ENCODE measurements around the gene CCDC88B. TPM values are rescaled to one million over a fixed set of nuclear protein-coding genes. Genes with fewer than 3 reads are reported as not detected.

CCDC88B gene
- polyA plus RNA-seq, 3 donors = 9.1 to 19.1 (median 11.7) TPM

DNA sequence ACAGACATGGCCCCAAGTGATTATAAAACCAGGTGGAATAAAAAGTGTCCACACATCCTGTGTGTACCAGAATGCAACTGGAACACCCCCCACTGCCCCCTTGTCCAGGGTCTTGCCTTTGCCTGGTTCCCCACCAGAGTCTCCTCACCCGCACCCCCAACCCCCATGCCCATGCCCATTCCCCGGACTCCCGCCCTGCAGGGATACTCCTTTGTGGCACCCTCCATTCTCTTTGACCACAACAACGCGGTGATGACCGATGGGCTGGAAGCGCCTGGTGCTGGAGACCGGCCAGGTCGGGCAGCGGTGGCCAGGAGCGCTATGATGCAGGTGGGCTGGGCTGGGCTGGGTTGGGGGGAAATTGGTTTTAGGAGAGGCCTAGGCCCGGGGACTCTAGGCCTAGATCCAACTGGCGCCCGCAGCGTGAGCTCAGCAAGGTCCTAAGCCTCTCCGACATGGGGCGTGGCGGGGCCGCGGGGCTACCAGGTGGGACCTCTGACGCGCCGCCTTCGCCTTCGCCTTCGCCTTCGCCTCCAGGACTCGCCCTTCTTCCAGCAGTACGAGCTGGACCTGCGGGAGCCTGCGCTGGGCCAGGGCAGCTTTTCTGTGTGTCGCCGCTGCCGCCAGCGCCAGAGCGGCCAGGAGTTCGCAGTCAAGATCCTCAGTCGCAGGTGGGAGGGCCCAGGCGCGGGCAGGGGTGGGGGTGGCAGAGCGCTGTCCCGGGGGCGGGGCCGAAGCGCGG lies 28.1 kb downstream of the CCDC88B start:
- WGBS, 3 donors = 86 to 92% (median 91%) methylated on average over 43 to 46 of the region's 46 CpGs
- no peak overlapping the region for H3K27ac ChIP-seq (ENCODE audit: low read depth, low read length)

DNA sequence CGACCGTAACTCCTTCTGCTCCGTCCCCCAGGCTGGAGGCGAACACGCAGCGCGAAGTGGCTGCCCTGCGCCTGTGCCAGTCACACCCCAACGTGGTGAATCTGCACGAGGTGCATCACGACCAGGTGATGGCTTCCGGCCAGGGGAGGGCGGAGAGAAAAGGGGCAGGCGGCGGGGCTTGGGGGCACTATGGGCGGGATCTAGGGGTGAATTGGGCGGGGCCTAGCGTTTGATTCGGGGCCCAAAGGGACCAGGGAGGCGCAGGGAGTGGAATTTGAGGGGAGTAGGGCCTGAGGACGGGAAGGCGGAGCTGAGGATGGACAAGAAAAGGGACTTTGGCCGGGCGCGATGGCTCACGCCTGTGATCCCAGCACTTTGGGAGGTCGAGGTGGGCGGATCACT lies 28.7 kb downstream of the CCDC88B start:
- H3K27ac ChIP-seq (ENCODE audit: low read depth, low read length) = no peak overlapping the region
- 90 to 92% (median 91%) methylated on average over 28 of the region's 28 CpGs for WGBS, 3 donors

DNA sequence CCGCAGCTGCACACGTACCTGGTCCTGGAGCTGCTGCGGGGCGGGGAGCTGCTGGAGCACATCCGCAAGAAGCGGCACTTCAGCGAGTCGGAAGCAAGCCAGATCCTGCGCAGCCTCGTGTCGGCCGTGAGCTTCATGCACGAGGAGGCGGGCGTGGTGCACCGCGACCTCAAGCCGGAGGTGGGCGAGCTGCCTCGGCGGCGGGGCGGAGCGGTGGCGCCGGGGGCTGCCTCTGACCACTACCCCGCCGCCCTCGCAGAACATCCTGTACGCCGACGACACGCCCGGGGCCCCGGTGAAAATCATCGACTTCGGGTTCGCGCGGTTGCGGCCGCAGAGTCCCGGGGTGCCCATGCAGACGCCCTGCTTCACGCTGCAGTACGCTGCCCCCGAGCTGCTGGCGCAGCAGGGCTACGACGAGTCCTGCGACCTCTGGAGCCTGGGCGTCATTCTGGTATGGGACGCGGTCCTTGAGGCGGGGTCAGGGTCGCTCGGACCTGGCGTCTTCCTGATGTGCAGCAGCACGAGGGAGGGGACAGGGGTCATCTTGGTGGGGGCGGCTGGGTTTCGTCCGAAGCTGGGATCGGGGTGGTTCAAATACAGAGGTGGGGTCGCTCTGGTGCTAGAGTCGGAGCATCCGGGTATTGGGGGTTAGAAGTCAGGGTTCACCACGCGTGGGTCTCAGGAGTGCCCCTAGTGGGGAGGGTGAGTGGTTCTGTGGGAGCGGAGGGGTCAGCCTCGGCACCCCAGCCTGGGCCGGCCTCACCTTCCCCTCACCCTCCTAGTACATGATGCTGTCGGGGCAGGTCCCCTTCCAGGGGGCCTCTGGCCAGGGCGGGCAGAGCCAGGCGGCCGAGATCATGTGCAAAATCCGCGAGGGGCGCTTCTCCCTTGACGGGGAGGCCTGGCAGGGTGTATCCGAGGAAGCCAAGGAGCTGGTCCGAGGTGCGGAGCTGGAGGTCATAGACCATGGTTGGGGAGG lies 29.7 kb downstream of the CCDC88B start:
- 87 to 93% (median 92%) methylated on average over 74 to 82 of the region's 82 CpGs for WGBS, 3 donors
- H3K27ac ChIP-seq (ENCODE audit: low read depth, low read length) = no peak overlapping the region

DNA sequence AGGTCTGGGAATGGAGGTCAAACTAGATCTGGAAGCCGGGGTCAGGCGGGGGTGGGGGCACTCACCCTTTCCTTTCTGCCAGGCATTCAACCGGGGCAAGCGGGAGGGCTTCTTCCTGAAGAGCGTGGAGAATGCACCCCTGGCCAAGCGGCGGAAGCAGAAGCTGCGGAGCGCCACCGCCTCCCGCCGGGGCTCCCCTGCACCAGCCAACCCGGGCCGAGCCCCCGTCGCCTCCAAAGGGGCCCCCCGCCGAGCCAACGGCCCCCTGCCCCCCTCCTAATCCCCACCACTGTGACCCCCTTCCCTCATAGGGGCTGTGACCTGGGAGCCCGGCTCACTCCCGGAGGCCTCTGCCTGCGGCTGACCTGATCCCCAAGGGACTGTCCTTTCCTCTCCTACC lies 31.2 kb downstream of the CCDC88B start:
- H3K27ac ChIP-seq (ENCODE audit: low read depth, low read length) = no peak overlapping the region
- WGBS, 3 donors = 83 to 88% (median 88%) methylated on average over 18 to 22 of the region's 22 CpGs

DNA sequence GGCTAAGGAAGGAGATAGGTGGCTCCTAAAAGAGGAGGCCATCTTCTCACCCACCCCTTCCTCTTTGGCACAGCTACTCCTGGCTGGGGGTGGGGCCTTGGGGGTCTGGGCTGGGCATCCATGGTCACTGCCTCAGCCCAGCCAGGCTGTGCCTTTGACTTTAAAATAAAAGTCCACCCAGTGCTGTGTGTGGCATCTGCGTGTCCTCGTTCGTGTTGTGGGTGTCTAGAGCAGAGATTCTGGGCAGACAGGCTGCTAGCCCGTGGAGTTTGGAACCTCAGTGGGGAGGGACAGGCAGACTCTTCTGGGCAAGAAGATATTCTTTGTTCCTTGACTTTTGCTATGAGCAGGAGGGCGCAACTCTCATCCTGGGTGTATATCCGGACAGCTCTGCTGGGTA lies 32.0 kb downstream of the CCDC88B start:
- WGBS, 3 donors = 94 to 96% (median 94%) methylated on average over 6 of the region's 6 CpGs
- no peak overlapping the region for H3K27ac ChIP-seq (ENCODE audit: low read depth, low read length)

DNA sequence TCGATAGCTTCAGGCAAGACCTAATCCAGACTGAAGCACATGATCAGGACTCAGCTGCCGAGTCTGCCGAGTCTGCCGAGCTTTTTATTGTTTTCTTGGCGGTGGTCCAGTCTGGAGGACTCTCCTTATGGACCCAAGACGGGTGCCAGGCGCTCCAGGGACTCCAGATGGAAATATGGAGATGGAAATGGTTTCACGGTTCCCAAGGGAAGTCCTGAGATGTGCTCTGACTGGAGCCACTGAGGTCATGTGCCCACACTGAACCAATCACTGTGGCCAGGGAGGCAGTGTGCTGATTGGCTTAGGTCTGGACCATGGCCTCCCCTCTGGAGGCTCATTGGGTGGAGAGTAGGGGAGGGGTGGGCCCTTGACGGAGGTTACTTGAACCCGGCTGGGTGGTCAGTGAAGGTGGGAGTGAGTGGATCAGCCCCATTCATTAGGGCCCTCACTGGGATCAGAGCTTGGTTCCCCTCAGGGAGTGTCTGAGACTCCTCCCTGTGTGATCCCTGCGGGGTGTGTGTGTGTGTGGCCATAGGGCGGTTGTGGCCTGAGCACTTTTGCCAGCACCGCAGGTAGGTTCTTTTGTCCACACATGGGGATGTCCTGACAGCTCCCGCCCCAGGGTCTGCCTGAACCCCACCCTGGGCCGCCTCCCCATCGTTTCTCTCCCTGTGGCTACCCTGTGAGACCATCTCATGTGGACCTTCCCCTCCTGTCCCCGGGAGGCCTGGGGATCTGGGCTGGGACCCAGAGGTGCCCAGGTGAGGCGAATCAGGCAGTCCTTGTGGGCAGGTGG lies 33.0 kb downstream of the CCDC88B start:
- 65 to 71% (median 65%) methylated on average over 17 to 18 of the region's 18 CpGs for WGBS, 3 donors
- H3K27ac ChIP-seq (ENCODE audit: low read depth, low read length) = no peak overlapping the region

DNA sequence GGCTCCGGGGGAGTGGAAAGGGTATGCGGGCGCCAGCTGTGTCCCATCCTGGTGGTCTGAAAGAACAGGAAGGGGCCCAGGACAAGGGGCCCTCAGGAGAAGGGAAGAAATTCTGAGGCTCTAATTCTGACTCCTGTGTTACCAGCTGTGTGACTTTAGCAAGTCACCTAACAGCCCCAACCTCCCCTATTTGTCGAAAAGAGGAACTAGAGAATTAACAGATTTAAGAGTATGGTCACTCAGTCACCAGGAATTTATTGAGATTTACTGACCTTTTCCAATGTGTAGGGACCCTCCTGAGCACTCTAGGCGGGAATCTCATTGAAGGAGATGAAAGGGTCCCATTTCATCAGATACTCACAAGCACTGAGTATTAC lies 33.6 kb downstream of the CCDC88B start:
- WGBS, 3 donors = 44 to 73% (median 48%) methylated on average over 5 of the region's 5 CpGs
- no peak overlapping the region for H3K27ac ChIP-seq (ENCODE audit: low read depth, low read length)

DNA sequence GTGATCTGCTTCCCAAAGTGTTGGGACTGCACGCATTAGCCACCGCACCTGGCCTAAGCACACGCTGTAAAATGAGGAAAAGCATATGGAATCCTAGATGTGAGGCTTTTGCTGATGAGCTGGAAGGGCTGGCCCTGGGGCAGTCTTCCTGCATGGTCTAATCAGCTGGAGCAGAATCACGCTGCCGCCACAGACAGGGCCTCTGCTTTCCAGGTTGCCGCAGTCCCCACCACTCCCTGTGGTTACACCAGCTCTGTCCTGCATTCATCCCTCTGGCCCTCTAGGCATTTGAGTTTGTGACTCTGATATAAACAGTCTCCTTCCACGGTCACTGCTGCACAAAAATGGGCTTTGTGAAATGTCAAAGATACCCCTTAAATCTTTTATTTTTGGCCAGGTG lies 36.1 kb downstream of the CCDC88B start:
- WGBS, 3 donors = 89 to 95% (median 95%) methylated on average over 7 of the region's 7 CpGs
- H3K27ac ChIP-seq (ENCODE audit: low read depth, low read length) = no peak overlapping the region

DNA sequence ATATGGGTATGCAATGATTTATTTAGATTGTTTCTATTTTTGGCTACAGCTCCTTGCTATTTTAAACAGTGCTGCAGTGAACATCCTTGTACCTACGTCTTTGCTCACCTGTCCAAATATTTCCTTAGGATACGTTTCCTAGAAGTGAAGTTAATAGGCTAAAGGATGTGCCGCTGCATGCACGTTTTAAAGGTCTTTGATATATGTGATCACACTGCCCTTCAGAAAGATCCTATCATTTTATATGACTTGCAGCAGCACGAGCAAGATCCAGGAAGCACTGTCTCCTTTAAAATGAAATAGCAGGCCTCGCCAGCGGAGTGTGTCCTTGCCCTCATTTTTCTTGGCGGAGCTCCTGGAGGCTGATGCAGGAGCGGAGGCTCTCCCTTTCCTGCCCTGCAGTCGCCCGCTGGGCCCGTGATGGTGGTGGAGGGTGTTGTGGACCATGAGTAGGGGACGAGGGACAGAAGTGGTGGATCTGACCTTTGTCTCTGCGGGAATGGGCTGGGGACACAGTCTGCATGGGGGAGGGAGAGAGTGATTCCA lies 38.4 kb downstream of the CCDC88B start:
- H3K27ac ChIP-seq (ENCODE audit: low read depth, low read length) = no peak overlapping the region
- 18 to 45% (median 40%) methylated on average over 14 of the region's 14 CpGs for WGBS, 3 donors

DNA sequence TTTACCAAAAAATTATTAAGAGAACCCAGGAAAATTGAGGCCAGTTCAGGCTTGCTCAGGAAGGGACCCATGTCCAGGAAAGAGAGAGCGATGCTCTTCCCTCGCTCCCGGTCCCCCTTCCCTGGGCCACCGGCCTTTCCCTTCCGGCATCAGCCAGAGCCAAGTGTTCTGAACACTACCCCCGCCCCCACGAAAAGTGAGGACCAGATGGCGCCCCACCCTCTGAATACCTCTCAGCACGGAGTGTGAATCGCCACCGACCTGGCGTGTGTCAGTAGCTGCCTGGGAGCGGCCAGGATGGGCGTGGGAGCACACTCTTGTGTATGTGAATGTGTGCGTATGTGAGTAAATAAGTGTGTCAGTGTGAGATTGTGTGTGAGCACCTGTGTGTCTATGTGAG lies 39.2 kb downstream of the CCDC88B start:
- H3K27ac ChIP-seq (ENCODE audit: low read depth, low read length) = no peak overlapping the region
- WGBS, 3 donors = 82 to 86% (median 84%) methylated on average over 15 of the region's 15 CpGs

DNA sequence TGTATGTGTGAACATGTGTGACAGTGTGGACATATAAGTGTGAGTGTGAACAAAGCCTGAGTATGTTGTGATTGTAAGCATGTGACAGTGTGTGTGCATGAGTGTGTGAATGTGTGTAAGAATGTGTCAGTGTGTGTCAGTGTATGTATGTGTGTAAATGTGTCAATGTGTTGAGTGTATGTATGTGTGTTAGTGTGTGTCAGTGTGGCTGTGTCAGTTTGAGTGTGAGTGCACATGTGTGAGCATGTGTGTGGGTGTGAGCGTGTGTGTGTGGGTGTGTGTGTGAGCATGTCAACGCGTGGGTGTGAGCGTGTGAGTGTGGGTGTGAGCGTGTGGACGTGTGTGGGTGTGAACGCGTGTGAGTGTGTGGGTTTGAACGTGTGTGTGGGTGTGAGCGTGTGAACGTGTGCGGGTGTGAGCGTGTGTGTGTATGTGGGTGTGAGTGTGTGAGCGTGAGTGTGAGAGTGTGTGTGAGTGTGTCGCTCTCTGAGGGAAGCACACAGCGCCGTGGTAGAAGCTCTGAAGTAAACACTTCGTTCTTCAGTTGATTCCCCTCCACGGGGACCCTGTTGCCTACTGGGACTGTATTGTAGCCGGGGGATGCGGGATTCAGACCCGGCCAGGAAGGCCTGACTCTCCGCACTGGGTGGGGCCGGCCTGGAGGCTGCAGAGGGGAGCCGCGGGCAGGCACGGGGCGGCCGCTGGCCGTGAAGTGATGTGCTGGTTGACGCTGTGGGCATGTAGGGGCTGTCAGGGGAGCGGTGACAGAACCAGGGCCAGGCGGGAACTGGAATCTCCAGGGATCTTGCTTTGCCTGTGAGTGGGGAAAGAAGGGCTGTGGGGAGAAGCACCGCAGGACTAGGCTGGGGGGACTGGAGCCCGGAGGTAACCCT lies 40.1 kb downstream of the CCDC88B start:
- no peak overlapping the region for H3K27ac ChIP-seq (ENCODE audit: low read depth, low read length)
- 72 to 75% (median 74%) methylated on average over 35 of the region's 35 CpGs for WGBS, 3 donors

DNA sequence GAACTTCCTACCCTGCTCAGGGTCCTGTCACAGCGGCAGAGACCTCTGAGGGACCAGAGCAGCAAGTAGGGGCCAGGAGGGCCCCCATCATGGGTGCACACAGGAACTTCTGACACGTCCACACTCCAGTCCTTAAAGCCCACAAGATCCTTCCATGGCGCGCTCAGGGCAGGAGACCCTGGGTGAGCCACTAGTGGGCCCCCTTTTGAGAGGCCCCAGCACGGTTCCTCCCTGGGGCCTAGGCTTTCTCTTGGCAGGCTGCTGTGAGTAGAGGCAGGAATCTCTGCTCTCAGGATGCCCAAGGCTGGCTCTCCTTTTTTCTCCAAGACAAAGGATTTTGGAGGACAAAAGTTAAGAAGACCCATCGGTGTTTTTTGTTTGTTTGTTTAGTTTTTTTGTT lies 41.3 kb downstream of the CCDC88B start:
- 70 to 79% (median 73%) methylated on average over 6 of the region's 6 CpGs for WGBS, 3 donors
- no peak overlapping the region for H3K27ac ChIP-seq (ENCODE audit: low read depth, low read length)

DNA sequence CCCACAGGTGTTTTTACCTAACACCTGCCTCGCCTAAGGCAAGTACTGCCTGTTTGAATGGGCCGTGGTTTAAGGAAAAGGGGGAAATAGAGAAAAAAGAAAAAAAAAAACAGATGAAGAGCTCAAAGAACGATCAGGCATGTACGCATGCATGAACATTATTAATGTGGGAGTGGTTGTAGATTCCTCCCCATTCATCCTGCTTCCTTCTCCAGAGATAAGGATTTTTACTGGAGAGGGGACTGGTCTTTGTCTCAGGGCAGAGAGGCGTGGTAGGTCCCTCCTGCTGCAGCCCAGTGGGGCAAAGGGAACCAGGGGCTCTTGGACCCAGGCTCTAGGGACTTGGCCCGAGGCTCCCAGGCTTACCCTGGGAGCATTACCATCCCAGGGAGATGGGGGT lies 42.0 kb downstream of the CCDC88B start:
- WGBS, 3 donors = 68 to 85% (median 72%) methylated on average over 6 of the region's 6 CpGs
- no peak overlapping the region for H3K27ac ChIP-seq (ENCODE audit: low read depth, low read length)

DNA sequence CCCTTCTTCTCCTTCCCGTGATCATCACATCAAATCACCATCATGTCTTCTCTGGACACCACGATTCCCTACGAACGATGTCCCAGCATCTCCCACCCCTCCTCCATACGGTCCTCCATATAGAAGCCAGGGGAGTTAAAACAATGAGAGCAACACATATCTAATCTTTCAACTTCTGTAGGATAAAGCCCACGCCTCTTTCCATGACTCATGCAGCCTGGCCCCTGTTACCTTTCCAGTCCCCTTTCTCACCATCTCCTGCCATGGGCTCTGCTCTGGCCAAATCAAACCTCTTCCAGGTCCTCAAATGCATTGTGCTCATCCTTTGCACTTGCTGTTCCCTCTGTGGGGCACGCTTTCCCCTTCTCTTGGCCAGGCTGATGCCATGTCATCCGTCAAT lies 42.6 kb downstream of the CCDC88B start:
- no peak overlapping the region for H3K27ac ChIP-seq (ENCODE audit: low read depth, low read length)
- 63 to 73% (median 66%) methylated on average over 8 of the region's 8 CpGs for WGBS, 3 donors

DNA sequence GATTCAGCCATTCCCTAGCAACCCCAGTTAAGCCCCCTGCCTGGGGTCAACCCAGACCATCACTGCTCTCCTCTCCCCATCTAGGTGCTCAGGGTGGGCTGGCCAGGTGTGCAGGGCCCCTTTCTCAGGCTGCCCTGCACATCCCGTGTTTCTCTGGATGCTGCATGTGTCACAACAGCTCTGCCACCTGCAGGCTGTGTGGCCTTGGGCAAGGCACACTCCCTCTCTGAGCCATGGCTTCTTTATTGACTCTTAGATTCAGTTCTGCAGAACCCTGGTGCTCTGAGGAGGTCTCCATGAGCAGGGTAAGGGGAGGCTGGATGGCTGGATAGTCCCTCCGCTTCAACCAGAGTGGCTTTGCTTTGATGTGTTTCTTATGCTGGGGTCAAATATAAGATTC lies 43.6 kb downstream of the CCDC88B start:
- no peak overlapping the region for H3K27ac ChIP-seq (ENCODE audit: low read depth, low read length)
- 43 to 68% (median 47%) methylated on average over 1 to 2 of the region's 2 CpGs for WGBS, 3 donors

DNA sequence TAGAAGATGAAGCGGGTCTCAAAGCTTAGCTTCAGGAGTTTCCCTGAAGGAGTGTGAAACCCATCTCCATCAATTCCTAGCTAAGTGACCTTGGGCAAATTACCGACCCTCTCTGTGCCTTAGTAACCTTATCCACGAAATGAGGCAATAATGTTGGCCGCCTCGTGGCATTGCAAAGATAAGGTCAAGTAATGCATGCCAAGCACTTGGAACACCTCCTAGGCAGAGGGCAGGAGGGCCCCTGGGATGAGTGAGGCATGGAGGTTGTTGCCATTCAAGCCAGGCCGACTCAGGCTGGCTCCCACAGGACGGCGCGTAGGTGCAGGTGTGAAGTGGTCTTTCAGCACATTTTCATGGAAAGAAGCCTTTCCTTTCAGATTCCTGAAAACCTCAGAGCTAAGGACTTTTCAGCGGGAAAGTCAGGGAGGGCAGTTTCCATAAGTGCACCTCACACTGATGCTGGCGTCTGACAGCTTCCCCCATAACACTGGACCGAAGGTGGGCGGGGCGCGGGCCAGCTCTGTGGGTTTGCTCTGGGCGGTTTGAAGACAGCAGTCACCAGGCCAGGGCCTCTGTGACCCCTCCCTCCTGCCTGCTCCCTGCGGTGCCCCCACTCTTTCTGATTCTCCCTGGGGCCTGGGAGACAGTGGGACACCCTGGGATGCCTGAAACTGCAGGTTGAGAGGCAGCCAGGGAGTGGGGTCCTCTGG lies 44.2 kb downstream of the CCDC88B start:
- no peak overlapping the region for H3K27ac ChIP-seq (ENCODE audit: low read depth, low read length)
- 48 to 74% (median 68%) methylated on average over 16 to 17 of the region's 17 CpGs for WGBS, 3 donors

Measured in adipose tissue (tissue), 3 donors.